GM12891 (cell line): ENCODE results near the gene ABLIM2.

ENCODE experiments used
- PAX5 ChIP-seq: IDR thresholded peaks from 2 replicates; pipeline ENCODE4 v1.6.1; 2011; ENCODE audit warnings: low read length, moderate library complexity, mild to moderate bottlenecking; ENCODE audit not compliant: insufficient read depth, severe bottlenecking
- POLR2A ChIP-seq: IDR thresholded peaks from 2 replicates; pipeline ENCODE4 v1.6.1; 2011; ENCODE audit warnings: low read depth, low read length, control low read depth
- POLR2AphosphoS5 ChIP-seq: IDR thresholded peaks from 2 replicates; pipeline ENCODE4 v1.6.1; 2011; ENCODE audit warnings: low read depth, low read length, control low read depth

DNA sequence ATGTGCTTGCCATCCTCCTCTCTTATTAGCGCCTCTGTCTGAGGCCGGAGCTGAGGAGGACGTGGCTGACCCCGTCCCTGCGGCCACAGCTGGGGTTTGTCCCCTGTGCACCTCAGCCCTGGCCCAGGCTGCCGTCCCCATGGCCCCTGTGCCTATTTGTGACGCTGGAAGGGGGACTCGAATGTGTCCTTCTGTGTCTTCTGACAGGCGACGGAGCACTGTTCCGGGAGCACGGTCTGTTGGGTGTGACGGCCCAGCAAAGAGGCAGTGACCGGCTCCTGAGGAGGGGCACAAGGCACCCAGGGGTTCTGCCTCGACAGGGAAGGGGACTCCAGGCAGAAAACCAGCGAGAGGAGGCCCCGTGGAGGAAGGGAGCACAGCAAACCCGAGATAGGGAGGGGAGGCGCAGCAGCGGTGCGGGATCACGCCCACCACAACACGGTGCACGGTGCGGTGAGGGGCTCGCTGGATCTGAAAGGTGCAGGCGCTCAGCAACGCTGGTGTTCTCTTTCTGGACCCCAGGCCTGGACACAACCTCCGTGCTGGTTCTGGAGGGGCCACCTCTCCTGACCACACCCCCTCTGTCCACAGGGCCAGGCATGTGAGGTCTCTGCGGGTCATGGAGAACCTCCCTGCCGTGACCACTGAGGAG lies 46.1 kb upstream of the ABLIM2 start:
- TF ChIP-seq PAX5 (no peak), POLR2A (no peak), POLR2AphosphoS5 (no peak)
